WTC11 (cell line): ENCODE data around the gene CMTM6. TPM values are rescaled to one million over a fixed set of nuclear protein-coding genes. Genes with fewer than 3 reads are reported as not detected.

Experiments
- ATAC-seq: fragments of 200-7000 bp; cut with Tn5 transposase; 2 replicates; pipeline ENCODE4 v1.10.0; 2021; ENCODE audit warnings: mild to moderate bottlenecking, moderate library complexity
- CTCF ChIA-PET: fragments of 300-600 bp; sonication (Branson Sonifier 250); formaldehyde crosslinking; loops from one replicate; lab custom pipeline; 2021; ENCODE audit warnings: antibody characterized with exemption; lab: Charles Lee
- POLR2A ChIA-PET: fragments of 350-600 bp; sonication (Branson Sonifier 250); formaldehyde crosslinking; loops from one replicate; lab custom pipeline; 2021; ENCODE audit warnings: antibody characterized with exemption; lab: Charles Lee
- DNase-seq: peaks from one replicate; pipeline ENCODE4 v3.0.0; 2021; ENCODE audit warnings: low spot score
- H3K27ac Mint-ChIP-seq: 2 replicates; pipeline ENCODE4 v1.8.0; 2021; ENCODE audit warnings: mixed read lengths
- H3K27me3 Mint-ChIP-seq: 2 replicates; pipeline ENCODE4 v1.8.0; 2021; ENCODE audit warnings: low read depth, mild to moderate bottlenecking, moderate library complexity, mixed read lengths
- H3K36me3 Mint-ChIP-seq: 2 replicates; pipeline ENCODE4 v1.8.0; 2021; ENCODE audit warnings: mixed read lengths
- H3K4me1 Mint-ChIP-seq: 2 replicates; pipeline ENCODE4 v1.8.0; 2022; ENCODE audit warnings: mixed read lengths
- H3K4me3 Mint-ChIP-seq: 2 replicates; pipeline ENCODE4 v1.8.0; 2021; ENCODE audit warnings: mild to moderate bottlenecking, moderate library complexity, mixed read lengths
- H3K9me3 Mint-ChIP-seq: 2 replicates; pipeline ENCODE4 v1.8.0; 2021; ENCODE audit warnings: mixed read lengths
- AR ChIP-seq: fragments of 250-450 bp; sonication (Bioruptor Pico); IDR thresholded peaks from 2 replicates; pipeline ENCODE4 v1.9.0; 2021; ENCODE audit warnings: mild to moderate bottlenecking
- CREM ChIP-seq: sonication (generic); formaldehyde crosslinking; IDR thresholded peaks from 2 replicates; pipeline ENCODE4 v1.8.1; 2022; ENCODE audit warnings: mild to moderate bottlenecking, missing genetic modification reagents, moderate library complexity
- ESRRA ChIP-seq: sonication (generic); formaldehyde crosslinking; IDR thresholded peaks from 2 replicates; pipeline ENCODE4 v1.8.1; 2022; ENCODE audit warnings: mild to moderate bottlenecking, missing genetic modification reagents, borderline replicate concordance
- GABPB1 ChIP-seq: sonication (generic); formaldehyde crosslinking; IDR thresholded peaks from 2 replicates; pipeline ENCODE4 v1.8.1; 2023; ENCODE audit warnings: mild to moderate bottlenecking, missing genetic modification reagents
- GTF2I ChIP-seq: fragments of 250-450 bp; sonication (Bioruptor Pico); conservative IDR thresholded peaks from 2 replicates; pipeline ENCODE4 v1.4.0; 2021; ENCODE audit warnings: mild to moderate bottlenecking
- JUN ChIP-seq: sonication (generic); formaldehyde crosslinking; IDR thresholded peaks from 2 replicates; pipeline ENCODE4 v1.8.0; 2023; ENCODE audit warnings: mild to moderate bottlenecking, missing genetic modification reagents
- MAX ChIP-seq: sonication (generic); formaldehyde crosslinking; IDR thresholded peaks from 2 replicates; pipeline ENCODE4 v1.8.0; 2022; ENCODE audit warnings: mild to moderate bottlenecking, missing genetic modification reagents
- NFATC4 ChIP-seq: fragments of 250-450 bp; sonication (Bioruptor Pico); IDR thresholded peaks from 2 replicates; pipeline ENCODE4 v1.9.0; 2021; ENCODE audit warnings: mild to moderate bottlenecking
- NR3C1 ChIP-seq: sonication (generic); formaldehyde crosslinking; conservative IDR thresholded peaks from 2 replicates; pipeline ENCODE4 v1.8.1; 2023; ENCODE audit warnings: low read depth, mild to moderate bottlenecking, missing genetic modification reagents
- RELA ChIP-seq: sonication (generic); formaldehyde crosslinking; IDR thresholded peaks from 2 replicates; pipeline ENCODE4 v1.8.1; 2022; ENCODE audit warnings: missing genetic modification reagents, mild to moderate bottlenecking, borderline replicate concordance
- RORB ChIP-seq: fragments of 250-450 bp; sonication (Bioruptor Pico); IDR thresholded peaks from 2 replicates; pipeline ENCODE4 v1.9.0; 2021; ENCODE audit warnings: mild to moderate bottlenecking
- ZBTB21 ChIP-seq: sonication (generic); formaldehyde crosslinking; IDR thresholded peaks from 2 replicates; pipeline ENCODE4 v1.8.1; 2023; ENCODE audit warnings: mild to moderate bottlenecking, missing genetic modification reagents, borderline replicate concordance
- ZNF138 ChIP-seq: sonication (generic); formaldehyde crosslinking; conservative IDR thresholded peaks from 2 replicates; pipeline ENCODE4 v1.8.1; 2022; ENCODE audit warnings: mild to moderate bottlenecking, moderate library complexity, missing genetic modification reagents
- ZNF219 ChIP-seq: sonication (generic); formaldehyde crosslinking; IDR thresholded peaks from 2 replicates; pipeline ENCODE4 v1.8.0; 2023; ENCODE audit warnings: missing genetic modification reagents, mild to moderate bottlenecking, borderline replicate concordance
- ZNF232 ChIP-seq: sonication (generic); formaldehyde crosslinking; IDR thresholded peaks from 2 replicates; pipeline ENCODE4 v1.8.0; 2022; ENCODE audit warnings: mild to moderate bottlenecking, missing genetic modification reagents
- ZNF263 ChIP-seq: sonication (generic); formaldehyde crosslinking; IDR thresholded peaks from 2 replicates; pipeline ENCODE4 v1.8.1; 2022; ENCODE audit warnings: low read depth, mild to moderate bottlenecking, moderate library complexity, missing genetic modification reagents
- ZNF281 ChIP-seq: sonication (generic); formaldehyde crosslinking; IDR thresholded peaks from 2 replicates; pipeline ENCODE4 v1.8.0; 2023; ENCODE audit warnings: mild to moderate bottlenecking, missing genetic modification reagents
- ZNF396 ChIP-seq: fragments of 250-450 bp; sonication (Bioruptor Pico); IDR thresholded peaks from 2 replicates; pipeline ENCODE4 v1.8.0; 2021; ENCODE audit warnings: mild to moderate bottlenecking, moderate library complexity, borderline replicate concordance
- ZNF423 ChIP-seq: fragments of 250-450 bp; sonication (Bioruptor Pico); IDR thresholded peaks from 2 replicates; pipeline ENCODE4 v2.1.2; 2022; ENCODE audit warnings: mild to moderate bottlenecking, moderate library complexity
- total RNA-seq: library from RNA; stranded (reverse); gene quantifications from 3 replicates; pipeline ENCODE4 v1.2.3, GENCODE V29; 2021
- TF ChIP-seq, protein P1 (sequence below): fragments of 250-450 bp; sonication (Bioruptor Pico); conservative IDR thresholded peaks from 2 replicates; pipeline ENCODE4 v1.9.0; 2021; ENCODE audit warnings: mild to moderate bottlenecking
- TF ChIP-seq, protein P2 (sequence below): fragments of 250-450 bp; sonication (Bioruptor Pico); IDR thresholded peaks from 2 replicates; pipeline ENCODE4 v2.1.2; 2022; ENCODE audit warnings: mild to moderate bottlenecking, moderate library complexity

Gene CMTM6
- total RNA-seq, 1 experiment from 2014 or later = 42.3 TPM

DNA sequence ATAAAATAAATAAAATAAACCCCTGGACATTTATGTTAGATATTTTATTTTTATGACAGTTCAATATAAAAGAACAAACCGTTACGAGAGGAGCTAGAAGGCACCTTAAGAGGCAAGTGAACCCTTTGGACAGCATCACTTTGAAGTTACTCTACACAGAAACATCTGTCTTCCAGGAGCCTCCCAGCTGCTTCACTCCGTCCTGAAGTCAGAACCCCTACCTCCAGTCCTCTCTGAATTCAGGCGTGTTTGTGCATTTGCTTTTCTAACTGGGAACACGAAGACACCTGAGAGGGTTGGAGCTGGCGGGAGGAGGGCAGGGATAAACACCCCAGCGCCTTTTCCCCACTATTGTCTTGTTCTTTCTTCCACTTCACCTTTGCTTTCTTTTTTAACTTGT is 64.8 kb downstream of the CMTM6 start (continued):
- TF ChIP-seq AR (CRISPR knock-in tag) = no peak
- no peak for TF ChIP-seq ZNF423 (CRISPR knock-in tag)
- no peak for TF ChIP-seq ZNF138 (CRISPR knock-in tag)
- TF ChIP-seq GTF2I (CRISPR knock-in tag) = no peak
- no peak for TF ChIP-seq JUN (CRISPR knock-in tag)
- no peak for TF ChIP-seq ZNF219 (CRISPR knock-in tag)
- TF ChIP-seq, all 79 proteins: peak for 0

DNA sequence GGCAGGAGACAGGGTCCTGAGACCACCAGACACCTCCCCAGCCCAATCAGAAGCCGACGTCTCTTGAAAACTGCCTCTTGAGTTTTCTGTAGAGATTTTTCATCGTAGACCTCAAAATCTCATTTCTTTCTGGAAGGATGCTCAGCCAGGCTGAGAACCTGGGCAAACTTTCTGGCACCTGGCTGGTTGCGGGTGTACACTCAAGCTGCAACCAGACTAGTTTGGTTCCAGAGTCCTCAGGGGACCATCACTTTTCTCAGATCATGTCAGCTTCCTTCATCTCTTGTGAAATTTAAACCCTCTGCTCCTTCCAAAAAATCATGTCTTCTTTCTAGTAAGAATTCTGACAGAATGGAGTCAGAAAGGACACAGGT is 65.8 kb downstream of the CMTM6 start:
- no peak overlapping the region for H3K4me3 Mint-ChIP-seq
- TF ChIP-seq NFATC4 (CRISPR knock-in tag) = no peak
- no peak for TF ChIP-seq ZNF281 (CRISPR knock-in tag)
- no peak for TF ChIP-seq ZNF138 (CRISPR knock-in tag)
- TF ChIP-seq, all 79 proteins: peak for 0
- CTCF ChIA-PET = interaction anchor here (2.0 kb wide), 1 partner anchor 31 kb away, joined by 8 read pairs; no protein-coding TSS in a partner anchor
- ATAC-seq (no peak), DNase-seq (no peak)
- Mint-ChIP-seq H3K27me3 (no peaks in the 10 kb centered on the region), H3K36me3 (no peaks in the 10 kb centered on the region), H3K27ac (no peak overlapping the region), H3K4me1 (peaks cover 16% of the 10 kb centered on the region), H3K9me3 (no peaks in the 10 kb centered on the region)
- POLR2A ChIA-PET = no interaction called here

DNA sequence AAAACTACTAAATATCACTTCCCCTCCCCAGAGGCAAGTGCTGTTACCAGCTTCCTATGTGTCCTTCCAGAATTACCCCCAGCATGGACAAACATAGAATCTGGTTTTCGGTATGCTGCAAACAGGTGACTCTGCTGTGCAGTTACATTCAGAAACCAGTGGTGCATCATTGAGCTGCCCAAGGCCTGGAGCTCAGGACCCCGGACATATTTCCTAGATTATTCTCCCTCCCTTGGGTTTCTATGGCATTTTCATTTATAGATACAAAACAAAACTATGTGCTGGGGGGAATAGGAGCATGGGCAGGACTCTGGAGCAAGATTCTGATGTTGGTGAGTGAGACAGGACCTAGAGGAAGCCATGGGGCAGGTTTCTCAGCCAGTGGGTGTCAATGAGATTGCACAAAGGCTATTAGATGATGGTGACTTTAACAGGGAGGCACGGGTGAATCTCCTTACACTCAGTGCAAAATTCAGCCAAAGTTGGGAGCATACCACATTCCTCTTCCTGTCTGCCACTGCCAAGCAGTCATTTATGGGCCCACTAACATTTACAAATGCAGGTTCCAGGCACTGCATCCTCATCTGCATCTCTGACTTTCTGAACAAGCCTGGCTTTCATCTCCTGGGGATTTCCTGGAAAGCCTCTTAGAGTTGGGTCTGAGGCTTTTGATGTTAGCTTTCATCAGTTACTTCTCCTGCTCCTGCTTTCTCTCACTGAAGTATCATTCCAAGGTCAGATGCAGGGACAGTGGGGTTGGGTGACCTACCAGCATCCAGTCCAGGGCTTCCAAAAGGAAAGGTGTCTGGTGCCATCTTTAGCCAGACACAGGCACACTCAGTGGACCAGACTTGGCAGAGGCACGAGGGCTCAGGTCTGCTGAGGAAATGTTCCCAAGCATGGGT is 66.5 kb downstream of the CMTM6 start:
- H3K27ac Mint-ChIP-seq = no peak overlapping the region
- CTCF ChIA-PET = interaction anchor here (0.7 to 2.0 kb wide), 2 partner anchors 32 kb away, joined by 4 to 8 read pairs; no protein-coding TSS in a partner anchor
- TF ChIP-seq ZNF396 (CRISPR knock-in tag) (no peak), RORB (CRISPR knock-in tag) (no peak), ZNF263 (CRISPR knock-in tag) (no peak), CREM (CRISPR knock-in tag) (no peak), NR3C1 (CRISPR knock-in tag) (no peak), ZBTB21 (CRISPR knock-in tag) (no peak), RELA (CRISPR knock-in tag) (no peak), ZNF232 (CRISPR knock-in tag) (no peak), ESRRA (no peak), GABPB1 (no peak), MAX (CRISPR knock-in tag) (no peak)
- TF ChIP-seq, protein P1, sequence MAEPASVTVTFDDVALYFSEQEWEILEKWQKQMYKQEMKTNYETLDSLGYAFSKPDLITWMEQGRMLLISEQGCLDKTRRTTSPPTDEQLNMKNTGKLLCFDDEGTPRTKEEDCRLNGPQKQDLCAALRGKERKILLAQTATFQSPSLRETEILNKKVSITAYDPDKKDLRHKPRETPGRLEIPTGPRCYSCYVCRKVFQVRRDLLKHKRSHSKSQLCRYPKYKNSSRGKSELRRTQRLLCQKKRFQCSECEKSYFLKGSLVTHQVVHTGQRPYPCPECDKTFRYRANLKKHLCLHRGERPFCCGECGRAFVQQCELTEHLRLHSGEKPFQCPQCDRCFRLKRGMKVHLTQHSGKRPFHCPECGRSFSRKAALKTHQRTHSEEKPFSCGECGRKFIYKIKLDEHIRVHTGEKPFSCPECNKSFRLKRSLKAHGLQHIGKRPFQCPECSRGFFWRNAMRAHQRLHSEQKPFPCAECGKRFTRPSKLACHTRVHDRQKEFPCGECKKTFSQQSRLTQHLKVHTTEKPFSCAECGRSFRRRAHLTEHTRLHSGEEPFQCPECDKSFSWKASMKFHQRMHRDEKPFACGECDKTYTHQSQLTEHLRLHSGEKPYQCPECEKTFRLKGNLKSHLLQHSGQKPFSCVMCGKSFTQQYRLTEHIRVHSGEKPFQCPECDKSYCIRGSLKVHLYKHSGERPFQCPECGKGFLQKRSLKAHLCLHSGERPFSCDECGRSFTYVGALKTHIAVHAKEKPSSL (CRISPR knock-in tag) = no peak
- TF ChIP-seq, protein P2, sequence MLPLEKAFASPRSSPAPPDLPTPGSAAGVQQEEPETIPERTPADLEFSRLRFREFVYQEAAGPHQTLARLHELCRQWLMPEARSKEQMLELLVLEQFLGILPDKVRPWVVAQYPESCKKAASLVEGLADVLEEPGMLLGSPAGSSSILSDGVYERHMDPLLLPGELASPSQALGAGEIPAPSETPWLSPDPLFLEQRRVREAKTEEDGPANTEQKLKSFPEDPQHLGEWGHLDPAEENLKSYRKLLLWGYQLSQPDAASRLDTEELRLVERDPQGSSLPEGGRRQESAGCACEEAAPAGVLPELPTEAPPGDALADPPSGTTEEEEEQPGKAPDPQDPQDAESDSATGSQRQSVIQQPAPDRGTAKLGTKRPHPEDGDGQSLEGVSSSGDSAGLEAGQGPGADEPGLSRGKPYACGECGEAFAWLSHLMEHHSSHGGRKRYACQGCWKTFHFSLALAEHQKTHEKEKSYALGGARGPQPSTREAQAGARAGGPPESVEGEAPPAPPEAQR (CRISPR knock-in tag) = no peak
- TF ChIP-seq, all 79 proteins: peak for 0
- Mint-ChIP-seq H3K9me3 (no peaks in the 10 kb centered on the region), H3K27me3 (no peaks in the 10 kb centered on the region), H3K36me3 (no peaks in the 10 kb centered on the region), H3K4me3 (no peak overlapping the region), H3K4me1 (peaks cover 13% of the 10 kb centered on the region)
- POLR2A ChIA-PET = no interaction called here
- no peak for DNase-seq
- no peak for ATAC-seq
